HCT116 (cell line): ENCODE measurements around the gene SHKBP1. TPM values are rescaled to one million over a fixed set of nuclear protein-coding genes. Genes with fewer than 3 reads are reported as not detected.

Source experiments
- ATAC-seq: fragments of 200-7000 bp; cut with Tn5 transposase; 2 replicates; pipeline ENCODE4 v1.9.1; 2020; ENCODE audit warnings: mild to moderate bottlenecking, moderate library complexity
- BruUV-seq: library from RNA; stranded (reverse); fragments of 400-500 nt; replicated peaks from 2 replicates; lab custom pipeline; 2021; lab: Mats Ljungman, UMichigan
- CTCF ChIA-PET: fragments of 300-600 bp; sonication (Branson Sonifier 250); formaldehyde crosslinking; loops from one replicate; lab custom pipeline; 2021; ENCODE audit warnings: antibody characterized with exemption; lab: Charles Lee
- POLR2A ChIA-PET: fragments of 300-600, 350-600 bp; sonication (Branson Sonifier 250); formaldehyde crosslinking; loops from one replicate; lab custom pipeline; 2021; ENCODE audit warnings: antibody characterized with exemption; lab: Charles Lee
- RAD21 ChIA-PET, 2 experiments: fragments of 300-600 bp; sonication (Branson Sonifier 250); formaldehyde crosslinking; loops; one replicate each; lab custom pipeline; 2023; ENCODE audit warnings: low total read pairs in 2 of 2; ENCODE audit not compliant: uncharacterized antibody in 2 of 2, unreplicated experiment in 2 of 2, low non-redundant PET in 1 of 2; lab: Charles Lee
- DNase-seq: peaks from one replicate; pipeline ENCODE4 v3.0.0-alpha.2; 2010; ENCODE audit warnings: low read depth, low spot score
- H2AFZ ChIP-seq: fragments of 200-600 bp; shearing (Covaris generic), sonication (generic); 2 replicates; pipeline ENCODE4 v1.6.1; 2017; ENCODE audit warnings: low read depth, mixed run types, mixed read lengths, antibody characterized with exemption, low read length; ENCODE audit not compliant: poor library complexity, severe bottlenecking
- H3K27ac ChIP-seq: 2 replicates; pipeline ENCODE4 v1.5.1; 2012; ENCODE audit warnings: low read depth, low read length
- H3K27me3 ChIP-seq: fragments of 200-600 bp; sonication (generic); 2 replicates; pipeline ENCODE4 v1.6.1; 2016; ENCODE audit warnings: mixed run types, low read length, mixed read lengths; ENCODE audit not compliant: insufficient read depth
- H3K36me3 ChIP-seq, 2 experiments: fragments of 200-500 bp in 1 of 2; fragments of 200-600 bp in 1 of 2; sonication (Bioruptor generic) in 1 of 2; sonication (generic) in 1 of 2; 2 replicates each; pipeline versions ENCODE4 v1.5.1 to v1.6.1; 2014 to 2016; ENCODE audit warnings: low read length in 2 of 2, inconsistent platforms in 1 of 2, mixed read lengths in 1 of 2, mixed run types in 1 of 2; ENCODE audit not compliant: insufficient read depth in 2 of 2, control insufficient read depth in 1 of 2
- H3K4me1 ChIP-seq, 2 experiments: fragments of 200-600 bp in 1 of 2; sonication (generic) in 1 of 2; 2 replicates each; pipeline versions ENCODE4 v1.5.1 to v1.6.1; 2012 to 2017; ENCODE audit warnings: low read length in 2 of 2, inconsistent platforms in 1 of 2, mild to moderate bottlenecking in 1 of 2, mixed read lengths in 1 of 2, mixed run types in 1 of 2, moderate library complexity in 1 of 2; ENCODE audit not compliant: insufficient read depth in 2 of 2, control insufficient read depth in 1 of 2
- H3K4me2 ChIP-seq: fragments of 200-600 bp; sonication (generic); 2 replicates; pipeline ENCODE4 v1.6.1; 2017; ENCODE audit warnings: mixed run types, low read length, mixed read lengths
- H3K4me3 ChIP-seq, 2 experiments: fragments of 200-600 bp in 1 of 2; sonication (generic) in 1 of 2; replicated peaks in 1 of 2; 2 replicates each; pipeline ENCODE4 v1.5.1; 2011 to 2016; ENCODE audit warnings: low read length in 2 of 2, control low read depth in 1 of 2, low read depth in 1 of 2, mild to moderate bottlenecking in 1 of 2, mixed read lengths in 1 of 2, mixed run types in 1 of 2
- H3K79me2 ChIP-seq: fragments of 200-600 bp; sonication (generic); 2 replicates; pipeline ENCODE4 v1.6.1; 2017; ENCODE audit warnings: mild to moderate bottlenecking, mixed run types, low read length, moderate library complexity, mixed read lengths; ENCODE audit not compliant: insufficient read depth
- H3K9ac ChIP-seq: fragments of 200-600 bp; sonication (generic); 2 replicates; pipeline ENCODE4 v1.6.1; 2016; ENCODE audit warnings: low read length, mixed read lengths
- H3K9me2 ChIP-seq: fragments of 200-600 bp; sonication (generic), shearing (Covaris generic); 2 replicates; pipeline ENCODE4 v1.6.1; 2017; ENCODE audit warnings: mixed run types, mild to moderate bottlenecking, moderate library complexity; ENCODE audit not compliant: insufficient read depth
- H3K9me3 ChIP-seq, 2 experiments: fragments of 200-500 bp in 1 of 2; fragments of 200-600 bp in 1 of 2; sonication (Bioruptor generic) in 1 of 2; sonication (generic) in 1 of 2; 2 replicates each; pipeline ENCODE4 v1.6.1; 2014 to 2017; ENCODE audit warnings: low read length in 2 of 2, mixed read lengths in 2 of 2, inconsistent platforms in 1 of 2, low read depth in 1 of 2, mild to moderate bottlenecking in 1 of 2, mixed run types in 1 of 2, moderate library complexity in 1 of 2; ENCODE audit not compliant: control insufficient read depth in 1 of 2, insufficient read depth in 1 of 2
- H4K20me1 ChIP-seq: fragments of 200-600 bp; sonication (generic), shearing (Covaris generic); 2 replicates; pipeline ENCODE4 v1.6.1; 2017; ENCODE audit warnings: mixed run types, mild to moderate bottlenecking, moderate library complexity; ENCODE audit not compliant: insufficient read depth
- CBX3 ChIP-seq: IDR thresholded peaks from 2 replicates; pipeline ENCODE4 v1.6.1; 2012; ENCODE audit warnings: low read depth
- CEBPB ChIP-seq: IDR thresholded peaks from 2 replicates; pipeline ENCODE4 v1.6.1; 2012; ENCODE audit warnings: low read depth
- EGR1 ChIP-seq: IDR thresholded peaks from 2 replicates; pipeline ENCODE4 v1.6.1; 2012; ENCODE audit warnings: low read depth
- ELF1 ChIP-seq: IDR thresholded peaks from 2 replicates; pipeline ENCODE4 v1.6.1; 2012; ENCODE audit warnings: low read depth, borderline replicate concordance
- EZH2 ChIP-seq: fragments of 200-600 bp; sonication (generic); IDR thresholded peaks from 2 replicates; pipeline ENCODE4 v1.6.1; 2017; ENCODE audit warnings: antibody characterized with exemption, mixed run types
- EZH2phosphoT487 ChIP-seq: fragments of 200-600 bp; IDR thresholded peaks from 2 replicates; pipeline ENCODE4 v1.6.1; 2018; ENCODE audit warnings: antibody characterized with exemption, borderline replicate concordance
- POLR2A ChIP-seq: IDR thresholded peaks from 2 replicates; pipeline ENCODE4 v1.7.0; 2011; ENCODE audit warnings: borderline replicate concordance; ENCODE audit not compliant: insufficient read depth, insufficient read length; ENCODE audit errors: extremely low read depth
- POLR2AphosphoS5 ChIP-seq: IDR thresholded peaks from 2 replicates; pipeline ENCODE4 v1.6.1; 2011; ENCODE audit warnings: mild to moderate bottlenecking, low read depth, low read length, moderate library complexity
- RAD21 ChIP-seq: IDR thresholded peaks from 2 replicates; pipeline ENCODE4 v1.6.1; 2012; ENCODE audit warnings: low read depth, mild to moderate bottlenecking
- SIN3A ChIP-seq: IDR thresholded peaks from 2 replicates; pipeline ENCODE4 v1.6.1; 2012; ENCODE audit warnings: low read depth
- SP1 ChIP-seq: IDR thresholded peaks from 2 replicates; pipeline ENCODE4 v1.6.1; 2012; ENCODE audit warnings: low read depth
- SRF ChIP-seq: IDR thresholded peaks from 2 replicates; pipeline ENCODE4 v1.6.1; 2012; ENCODE audit warnings: low read depth
- TCF7L2 ChIP-seq: IDR thresholded peaks from 2 replicates; pipeline ENCODE4 v1.7.0; 2011; ENCODE audit warnings: borderline replicate concordance, inconsistent platforms; ENCODE audit not compliant: insufficient read depth, insufficient read length; ENCODE audit errors: extremely low read depth
- YY1 ChIP-seq: IDR thresholded peaks from 2 replicates; pipeline ENCODE4 v1.6.1; 2011; ENCODE audit warnings: low read length, low read depth, moderate library complexity, mild to moderate bottlenecking; ENCODE audit not compliant: insufficient replicate concordance; ENCODE audit errors: extremely low read depth
- ZFX ChIP-seq: fragments of 450-650 bp; IDR thresholded peaks from 2 replicates; pipeline ENCODE4 v1.6.1; 2017
- ZNF274 ChIP-seq: fragments of 200-500 bp; sonication (Bioruptor generic); IDR thresholded peaks from 2 replicates; pipeline ENCODE4 v1.6.1; 2014; ENCODE audit warnings: mild to moderate bottlenecking, low read depth, low read length, inconsistent platforms
- intact Hi-C: fragments of 100-400 bp; cut with micrococcal nuclease; formaldehyde crosslinking; loops from 2 replicates; pipeline ENCODE4 v1.10.0; 2022
- total RNA-seq: library from RNA; stranded (reverse); gene quantifications from one replicate; pipeline ENCODE4 v1.2.1, GENCODE V29; 2021; ENCODE audit not compliant: unreplicated experiment
- TF ChIP-seq, protein P1 (sequence below): IDR thresholded peaks from 2 replicates; pipeline ENCODE4 v1.6.1; 2012
- TF ChIP-seq, protein P2 (sequence below), 3 experiments: fragments of 200-600 bp in 1 of 3; sonication (generic) in 1 of 3; IDR thresholded peaks in 2 of 3; conservative IDR thresholded peaks in 1 of 3; 2 replicates each; pipeline ENCODE4 v1.5.1; 2012 to 2017; ENCODE audit warnings: low read depth in 2 of 3, low read length in 2 of 3, antibody characterized with exemption in 1 of 3, borderline replicate concordance in 1 of 3, control low read depth in 1 of 3, mild to moderate bottlenecking in 1 of 3, mixed read lengths in 1 of 3, mixed run types in 1 of 3, moderate library complexity in 1 of 3; ENCODE audit not compliant: insufficient read depth in 1 of 3

SHKBP1 gene
- total RNA-seq, 1 experiment from 2014 or later, result 97.4 TPM

DNA sequence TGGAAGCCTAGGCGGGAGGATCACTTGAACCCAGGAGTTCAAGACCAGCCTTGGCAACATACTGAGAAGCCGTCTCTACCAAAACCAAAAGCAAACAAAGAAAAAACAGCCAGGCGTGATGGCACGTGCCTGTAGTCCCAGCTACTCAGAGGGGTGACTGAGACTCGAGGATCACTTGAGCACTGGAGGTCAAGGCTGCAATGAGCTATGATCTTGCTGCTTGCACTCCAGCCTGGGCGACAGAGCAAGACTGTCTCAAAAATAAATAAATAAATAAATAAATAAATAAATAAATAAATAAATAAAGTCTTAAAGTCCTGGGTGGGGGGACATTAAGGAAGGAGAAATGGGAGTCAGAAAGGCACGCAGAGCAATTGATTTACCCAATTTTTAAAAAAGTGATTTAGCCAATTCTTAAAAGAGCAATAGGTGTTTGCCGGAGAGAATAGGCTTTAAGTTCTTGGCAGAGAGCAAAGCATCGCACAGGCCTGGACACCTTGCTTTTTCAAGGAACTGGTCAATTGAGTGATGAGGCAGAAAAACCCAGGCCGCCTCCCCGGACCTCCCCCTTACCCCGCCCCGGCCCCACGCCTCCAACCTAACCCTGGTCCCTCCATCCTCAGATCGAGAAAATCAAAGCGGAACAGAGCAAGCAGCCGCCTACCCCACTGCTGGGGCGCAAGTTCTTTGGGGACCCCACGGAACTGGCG is 9.5 kb upstream of the SHKBP1 start:
- RAD21 ChIA-PET, result no interaction called here
- Histone ChIP-seq H4K20me1 (no peaks in the 10 kb centered on the region), H3K36me3 (no peaks in the 10 kb centered on the region), H3K4me3 (no peak overlapping the region), H3K9ac (no peak overlapping the region), H3K9me2 (no peaks in the 10 kb centered on the region), H3K4me2 (no peak overlapping the region), H3K9me3 (no peaks in the 10 kb centered on the region), H3K27ac (no peak overlapping the region), H3K4me1 (peaks cover 6 to 27% of the 10 kb centered on the region in 2 experiments), H2AFZ (no peak overlapping the region), H3K27me3 (no peaks in the 10 kb centered on the region), H3K79me2 (no peaks in the 10 kb centered on the region)
- BruUV-seq, result no TSS peak
- DNase-seq (no peak), ATAC-seq (no peak)
- POLR2A ChIA-PET, result interaction anchor here (0.7 kb wide), 1 partner anchor 16 kb away, joined by 3 read pairs; no protein-coding TSS in a partner anchor
- no peak for TF ChIP-seq SP1
- intact Hi-C loops, result no loop called here
- CTCF ChIA-PET, result no interaction called here

DNA sequence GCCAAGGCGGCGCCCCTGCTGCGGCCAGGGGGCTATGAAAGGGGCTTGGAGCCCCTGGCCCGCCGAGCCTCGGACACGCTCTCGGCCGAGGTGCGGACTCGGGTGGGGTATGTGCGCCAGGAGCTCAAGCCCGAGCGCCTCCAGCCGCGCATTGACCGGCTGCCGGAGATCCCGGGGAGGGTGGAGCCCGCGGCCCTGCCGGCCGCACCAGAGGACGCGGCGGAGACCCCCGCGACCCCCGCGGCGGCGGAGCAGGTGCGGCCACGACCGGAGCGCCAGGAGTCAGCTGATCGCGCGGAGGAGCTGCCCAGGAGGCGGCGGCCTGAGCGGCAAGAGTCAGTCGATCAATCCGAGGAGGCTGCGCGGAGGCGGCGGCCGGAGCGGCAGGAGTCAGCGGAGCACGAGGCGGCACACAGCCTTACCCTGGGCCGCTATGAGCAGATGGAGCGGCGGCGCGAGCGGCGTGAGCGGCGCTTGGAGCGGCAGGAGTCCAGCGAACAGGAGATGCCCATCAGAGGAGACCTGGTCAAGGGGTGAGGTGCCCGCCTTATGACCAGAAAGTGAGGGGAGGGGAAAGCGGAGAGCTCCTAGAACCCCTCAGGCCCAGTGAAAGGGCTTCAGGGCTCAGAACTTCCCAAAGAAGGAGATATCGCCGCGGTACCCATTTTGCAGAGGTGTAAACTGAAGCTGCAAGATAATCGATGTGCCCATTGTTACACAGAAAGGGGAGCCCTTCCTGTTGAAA is 8.8 kb upstream of the SHKBP1 start:
- DNase-seq (no peak), ATAC-seq (no peak)
- Histone ChIP-seq H3K4me2 (no peak overlapping the region), H3K79me2 (no peaks in the 10 kb centered on the region), H4K20me1 (no peaks in the 10 kb centered on the region), H3K4me3 (no peak overlapping the region), H3K9ac (no peak overlapping the region), H3K4me1 (peaks cover 6 to 27% of the 10 kb centered on the region in 2 experiments), H3K27me3 (no peaks in the 10 kb centered on the region), H3K27ac (no peak overlapping the region), H3K36me3 (no peaks in the 10 kb centered on the region), H3K9me3 (no peaks in the 10 kb centered on the region), H2AFZ (no peak overlapping the region), H3K9me2 (no peaks in the 10 kb centered on the region)
- intact Hi-C loops, result no loop called here
- RAD21 ChIA-PET, result no interaction called here
- CTCF ChIA-PET, result no interaction called here
- POLR2A ChIA-PET, result interaction anchor here (0.6 kb wide), 1 partner anchor 31 kb away, joined by 5 read pairs; no protein-coding TSS in a partner anchor
- no TSS peak for BruUV-seq
- TF ChIP-seq EZH2phosphoT487 (no peak), SRF (no peak), EZH2 (no peak), RAD21 (no peak), SP1 (no peak), SIN3A (no peak), ELF1 (no peak), ZFX (no peak), CBX3 (no peak), POLR2AphosphoS5 (no peak), ZNF274 (no peak), CEBPB (no peak), POLR2A (no peak), EGR1 (no peak), YY1 (no peak), TCF7L2 (no peak)
- TF ChIP-seq, protein P1, sequence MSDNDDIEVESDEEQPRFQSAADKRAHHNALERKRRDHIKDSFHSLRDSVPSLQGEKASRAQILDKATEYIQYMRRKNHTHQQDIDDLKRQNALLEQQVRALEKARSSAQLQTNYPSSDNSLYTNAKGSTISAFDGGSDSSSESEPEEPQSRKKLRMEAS, result no peak
- TF ChIP-seq, protein P2, sequence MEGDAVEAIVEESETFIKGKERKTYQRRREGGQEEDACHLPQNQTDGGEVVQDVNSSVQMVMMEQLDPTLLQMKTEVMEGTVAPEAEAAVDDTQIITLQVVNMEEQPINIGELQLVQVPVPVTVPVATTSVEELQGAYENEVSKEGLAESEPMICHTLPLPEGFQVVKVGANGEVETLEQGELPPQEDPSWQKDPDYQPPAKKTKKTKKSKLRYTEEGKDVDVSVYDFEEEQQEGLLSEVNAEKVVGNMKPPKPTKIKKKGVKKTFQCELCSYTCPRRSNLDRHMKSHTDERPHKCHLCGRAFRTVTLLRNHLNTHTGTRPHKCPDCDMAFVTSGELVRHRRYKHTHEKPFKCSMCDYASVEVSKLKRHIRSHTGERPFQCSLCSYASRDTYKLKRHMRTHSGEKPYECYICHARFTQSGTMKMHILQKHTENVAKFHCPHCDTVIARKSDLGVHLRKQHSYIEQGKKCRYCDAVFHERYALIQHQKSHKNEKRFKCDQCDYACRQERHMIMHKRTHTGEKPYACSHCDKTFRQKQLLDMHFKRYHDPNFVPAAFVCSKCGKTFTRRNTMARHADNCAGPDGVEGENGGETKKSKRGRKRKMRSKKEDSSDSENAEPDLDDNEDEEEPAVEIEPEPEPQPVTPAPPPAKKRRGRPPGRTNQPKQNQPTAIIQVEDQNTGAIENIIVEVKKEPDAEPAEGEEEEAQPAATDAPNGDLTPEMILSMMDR (IDR thresholded peaks at IDR 0.05 in 2 of 3, conservative IDR thresholded peaks at IDR 0.05 in 1 of 3; ENCODE audit: borderline replicate concordance in 1 of 3, insufficient read depth in 1 of 3, low read depth in 2 of 3, low read length in 2 of 3), result no peak
